ENCODE measurements around the gene ATP2A3. TPM values are rescaled to one million over a fixed set of nuclear protein-coding genes. Genes with fewer than 3 reads are reported as not detected.

The ATP2A3 gene
- total RNA-seq, 3 donors from 2014 or later, result 2.6 to 15.1 (median 9.8) TPM

GRCh38 chr17:3923466-3924190, 40.6 kb downstream of the ATP2A3 start:
- Histone ChIP-seq H3K9me3 (no peaks in the 10 kb centered on the region), H3K4me3 (no peak overlapping the region), H3K4me1 (no peaks in the 10 kb centered on the region), H3K27me3 (no peaks in the 10 kb centered on the region), H3K36me3 (no peaks in the 10 kb centered on the region), H3K27ac (no peak overlapping the region)
- TF ChIP-seq POLR2AphosphoS5 (IDR thresholded peaks at IDR 0.05) (no peak), POLR2A (IDR thresholded peaks at IDR 0.05) (no peak), CTCF (IDR thresholded peaks at IDR 0.05) (no peak)
- no peak for DNase-seq (ENCODE audit: low spot score in 2 of 2)
- intact Hi-C loops (cut with DNase I; ENCODE audit: low total_unique reads), result no loop called here

- intact Hi-C loops (cut with DNase I; ENCODE audit: low total_unique reads), result no loop called here
- H3K36me3 ChIP-seq, result no peaks in the 10 kb centered on the region
- DNase-seq (ENCODE audit: low spot score in 2 of 2), result no peak
Observed at GRCh38 chr17:3922765-3923164, 41.5 kb downstream of the ATP2A3 start.

GRCh38 chr17:3921502-3922319, 42.5 kb downstream of the ATP2A3 start:
- no peaks in the 10 kb centered on the region for H3K9me3 ChIP-seq
- no peaks in the 10 kb centered on the region for H3K4me1 ChIP-seq
- no peaks in the 10 kb centered on the region for H3K27me3 ChIP-seq
- no peak for TF ChIP-seq CTCF (IDR thresholded peaks at IDR 0.05)
- TF ChIP-seq POLR2AphosphoS5 (IDR thresholded peaks at IDR 0.05), result no peak
- no peak for TF ChIP-seq POLR2A (IDR thresholded peaks at IDR 0.05)
- no peak for DNase-seq (ENCODE audit: low spot score in 2 of 2)
- H3K27ac ChIP-seq, result no peak overlapping the region
- intact Hi-C loops (cut with DNase I; ENCODE audit: low total_unique reads), result no loop called here
- H3K4me3 ChIP-seq, result no peak overlapping the region
- no peaks in the 10 kb centered on the region for H3K36me3 ChIP-seq

More at GRCh38 chr17:3922765-3923164, 41.5 kb downstream of the ATP2A3 start:
- H3K27me3 ChIP-seq, result no peaks in the 10 kb centered on the region
- TF ChIP-seq CTCF (IDR thresholded peaks at IDR 0.05) (no peak), POLR2A (IDR thresholded peaks at IDR 0.05) (no peak), POLR2AphosphoS5 (IDR thresholded peaks at IDR 0.05) (no peak)
- no peak overlapping the region for H3K27ac ChIP-seq
- H3K9me3 ChIP-seq, result no peaks in the 10 kb centered on the region
- no peaks in the 10 kb centered on the region for H3K4me1 ChIP-seq
- no peak overlapping the region for H3K4me3 ChIP-seq

- Histone ChIP-seq H3K27me3 (no peaks in the 10 kb centered on the region), H3K27ac (no peak overlapping the region), H3K9me3 (no peaks in the 10 kb centered on the region), H3K4me1 (no peaks in the 10 kb centered on the region), H3K4me3 (no peak overlapping the region), H3K36me3 (no peaks in the 10 kb centered on the region)
- TF ChIP-seq POLR2A (IDR thresholded peaks at IDR 0.05) (no peak), POLR2AphosphoS5 (IDR thresholded peaks at IDR 0.05) (no peak)
- intact Hi-C loops (cut with DNase I; ENCODE audit: low total_unique reads), result no loop called here
- no peak for DNase-seq (ENCODE audit: low spot score in 2 of 2)
Observed at GRCh38 chr17:3921006-3921405, 43.2 kb downstream of the ATP2A3 start.

- intact Hi-C loops (cut with DNase I; ENCODE audit: low total_unique reads), result no loop called here
- H3K27me3 ChIP-seq, result no peaks in the 10 kb centered on the region
- H3K36me3 ChIP-seq, result no peaks in the 10 kb centered on the region
- H3K4me3 ChIP-seq, result no peak overlapping the region
- TF ChIP-seq POLR2A (IDR thresholded peaks at IDR 0.05) (no peak), POLR2AphosphoS5 (IDR thresholded peaks at IDR 0.05) (no peak), CTCF (IDR thresholded peaks at IDR 0.05) (no peak)
- no peaks in the 10 kb centered on the region for H3K4me1 ChIP-seq
- DNase-seq (ENCODE audit: low spot score in 2 of 2), result no peak
- no peaks in the 10 kb centered on the region for H3K9me3 ChIP-seq
- H3K27ac ChIP-seq, result peak overlapping the region in 1 of 2 donors; percentile 14
Observed at GRCh38 chr17:3919123-3919624, 45.1 kb downstream of the ATP2A3 start.

Measured in breast epithelium (tissue), 4 donors.